Astrocyte (in vitro differentiated cells and primary cell): ENCODE data around the gene HOXA11. TPM values are rescaled to one million over a fixed set of nuclear protein-coding genes. Genes with fewer than 3 reads are reported as not detected.
A peak's percentile ranks its signal among the peaks of the same experiment; 100 is the strongest.

Experiments used
- DNase-seq: peaks from one replicate; pipeline ENCODE4 v3.0.0-alpha.2; 2010; ENCODE audit warnings: low read depth
- FAIRE-seq: peaks from 2 replicates; lab custom pipeline; 2011; peaks lifted over from hg19 to GRCh38; lab: Jason Lieb, UNC
- H2AFZ ChIP-seq: 2 replicates; pipeline ENCODE4 v1.6.0; 2012; ENCODE audit warnings: low read depth, low read length, inconsistent platforms
- H3K27ac ChIP-seq: 2 replicates; pipeline ENCODE4 v1.5.1; 2011; ENCODE audit warnings: low read depth, low read length, inconsistent platforms
- H3K27me3 ChIP-seq: 2 replicates; pipeline ENCODE4 v1.6.0; 2011; ENCODE audit warnings: low read length, inconsistent platforms; ENCODE audit not compliant: insufficient read depth
- H3K36me3 ChIP-seq: 2 replicates; pipeline ENCODE4 v1.5.1; 2011; ENCODE audit warnings: low read length, inconsistent platforms; ENCODE audit not compliant: insufficient read depth
- H3K4me1 ChIP-seq: 2 replicates; pipeline ENCODE4 v1.5.1; 2011; ENCODE audit warnings: low read length, inconsistent platforms; ENCODE audit not compliant: insufficient read depth
- H3K4me2 ChIP-seq: 2 replicates; pipeline ENCODE4 v1.6.0; 2012; ENCODE audit warnings: low read length, inconsistent platforms
- H3K4me3 ChIP-seq: 2 replicates; pipeline ENCODE4 v1.5.1; 2011; ENCODE audit warnings: low read depth, mild to moderate bottlenecking, low read length, inconsistent platforms; ENCODE audit not compliant: insufficient read depth
- H3K79me2 ChIP-seq: 2 replicates; pipeline ENCODE4 v1.6.0; 2012; ENCODE audit warnings: mild to moderate bottlenecking, low read length, inconsistent platforms; ENCODE audit not compliant: insufficient read depth
- H3K9ac ChIP-seq: 2 replicates; pipeline ENCODE4 v1.6.0; 2012; ENCODE audit warnings: mild to moderate bottlenecking, low read length, inconsistent platforms
- H3K9me3 ChIP-seq: 2 replicates; pipeline ENCODE4 v1.5.1; 2012; ENCODE audit warnings: low read depth, mild to moderate bottlenecking, low read length, inconsistent platforms; ENCODE audit not compliant: insufficient read depth
- H4K20me1 ChIP-seq: 2 replicates; pipeline ENCODE4 v1.6.0; 2012; ENCODE audit warnings: low read length, inconsistent platforms; ENCODE audit not compliant: insufficient read depth
- H3K27ac Mint-ChIP-seq: one replicate; pipeline ENCODE4 v1.8.0; 2021; ENCODE audit warnings: mild to moderate bottlenecking, mixed read lengths; ENCODE audit not compliant: unreplicated experiment
- H3K27me3 Mint-ChIP-seq: one replicate; pipeline ENCODE4 v1.8.0; 2021; ENCODE audit warnings: low read depth, mixed read lengths; ENCODE audit not compliant: unreplicated experiment
- H3K36me3 Mint-ChIP-seq: one replicate; pipeline ENCODE4 v1.8.0; 2021; ENCODE audit warnings: low read depth, mixed read lengths; ENCODE audit not compliant: unreplicated experiment
- H3K4me1 Mint-ChIP-seq: one replicate; pipeline ENCODE4 v1.8.0; 2021; ENCODE audit warnings: low read depth, mixed read lengths; ENCODE audit not compliant: unreplicated experiment
- H3K4me3 Mint-ChIP-seq: one replicate; pipeline ENCODE4 v1.8.0; 2021; ENCODE audit warnings: mild to moderate bottlenecking, moderate library complexity, mixed read lengths; ENCODE audit not compliant: unreplicated experiment
- H3K9me3 Mint-ChIP-seq: one replicate; pipeline ENCODE4 v1.8.0; 2021; ENCODE audit warnings: mild to moderate bottlenecking, mixed read lengths; ENCODE audit not compliant: unreplicated experiment
- CTCF ChIP-seq: IDR thresholded peaks from 2 replicates; pipeline ENCODE4 v1.5.1; 2011; ENCODE audit warnings: low read depth, mild to moderate bottlenecking, inconsistent platforms, low read length, moderate library complexity; ENCODE audit not compliant: insufficient read depth
- EZH2 ChIP-seq: IDR thresholded peaks from 2 replicates; pipeline ENCODE4 v1.6.1; 2012; ENCODE audit warnings: mild to moderate bottlenecking, low read length, inconsistent platforms; ENCODE audit not compliant: insufficient read depth
- total RNA-seq: library from RNA; stranded (reverse); gene quantifications from 2 replicates; pipeline ENCODE4 v1.2.1, GENCODE V29; 2021

Gene HOXA11
- total RNA-seq, 1 donor from 2014 or later, result not detected

- FAIRE-seq, result no peak
- peak overlapping the region; percentile 34 for H3K27ac Mint-ChIP-seq
Measured at GRCh38 chr7:27143950-27144780, 40.9 kb downstream of the HOXA11 start.

GRCh38 chr7:27143023-27143949 is 41.7 kb downstream of the HOXA11 start, which contains the start of gene HOXA5:
HOXA5 (minus strand) TSS chr7:27143681; CDS start chr7:27143607, 74 bp downstream.
- Histone ChIP-seq H2AFZ (peak within 1 kb of the TSS; percentile 56), H4K20me1 (peaks cover 2% of the 10 kb centered on the region), H3K79me2 (no peaks in the 10 kb centered on the region), H3K4me1 (no peaks in the 10 kb centered on the region), H3K4me2 (peak within 1 kb of the TSS; percentile 80), H3K27ac (no peak within 1 kb of the TSS), H3K4me3 (peak within 1 kb of the TSS; percentile 61), H3K9me3 (peaks cover 15% of the 10 kb centered on the region), H3K27me3 (peaks cover 96% of the 10 kb centered on the region), H3K9ac (peak within 1 kb of the TSS; percentile 63), H3K36me3 (no peaks in the 10 kb centered on the region)
- Mint-ChIP-seq H3K27ac (peak within 1 kb of the TSS; percentile 34), H3K4me1 (no peaks in the 10 kb centered on the region), H3K9me3 (peaks cover 52% of the 10 kb centered on the region), H3K4me3 (no peak within 1 kb of the TSS), H3K27me3 (peaks cover 85% of the 10 kb centered on the region), H3K36me3 (peaks cover 3% of the 10 kb centered on the region)
- DNase-seq (peak; percentile 92), FAIRE-seq (no peak)
- TF ChIP-seq EZH2, result no peak
- peak; percentile 19 for TF ChIP-seq CTCF

More at GRCh38 chr7:27143950-27144780, 40.9 kb downstream of the HOXA11 start:
- H3K4me2 ChIP-seq, result peak overlapping the region; percentile 80
- no peaks in the 10 kb centered on the region for H3K4me1 ChIP-seq
- H3K9ac ChIP-seq, result no peak overlapping the region
- Mint-ChIP-seq H3K9me3 (peaks cover 49% of the 10 kb centered on the region), H3K4me3 (no peak overlapping the region), H3K36me3 (peaks cover 3% of the 10 kb centered on the region), H3K4me1 (no peaks in the 10 kb centered on the region), H3K27me3 (peaks cover 84% of the 10 kb centered on the region)
- peaks cover 96% of the 10 kb centered on the region for H3K27me3 ChIP-seq
- no peak for DNase-seq
- no peak overlapping the region for H3K4me3 ChIP-seq
- no peaks in the 10 kb centered on the region for H3K36me3 ChIP-seq
- no peak overlapping the region for H2AFZ ChIP-seq
- no peak overlapping the region for H3K27ac ChIP-seq
- no peak for TF ChIP-seq CTCF
- no peak for TF ChIP-seq EZH2
- H3K79me2 ChIP-seq, result no peaks in the 10 kb centered on the region
- peaks cover 2% of the 10 kb centered on the region for H4K20me1 ChIP-seq
- peaks cover 18% of the 10 kb centered on the region for H3K9me3 ChIP-seq
